Upper lobe of right lung (tissue), 1 donor: ENCODE data around the gene PHF2. TPM values are rescaled to one million over a fixed set of nuclear protein-coding genes. Genes with fewer than 3 reads are reported as not detected.

Source experiments
- ATAC-seq: fragments of 200-7000 bp; cut with Tn5 transposase; one replicate; pipeline ENCODE4 v1.9.1; 2020; ENCODE audit warnings: mild to moderate bottlenecking, moderate library complexity
- DNase-seq: peaks from one replicate; pipeline ENCODE4 v3.0.0-alpha.2; 2020
- H3K27ac ChIP-seq: fragments of 200-600 bp; one replicate; pipeline ENCODE4 v1.8.0; 2022
- H3K27me3 ChIP-seq: fragments of 200-600 bp; one replicate; pipeline ENCODE4 v1.8.0; 2022; ENCODE audit warnings: mild to moderate bottlenecking
- H3K36me3 ChIP-seq: fragments of 200-600 bp; one replicate; pipeline ENCODE4 v1.8.0; 2022
- H3K4me1 ChIP-seq: fragments of 200-600 bp; one replicate; pipeline ENCODE4 v1.8.0; 2022
- H3K4me3 ChIP-seq: fragments of 200-600 bp; one replicate; pipeline ENCODE4 v1.8.0; 2022; ENCODE audit warnings: mild to moderate bottlenecking
- H3K9me3 ChIP-seq: fragments of 200-600 bp; one replicate; pipeline ENCODE4 v1.8.0; 2022
- intact Hi-C: fragments of 100-400 bp; cut with DNase I; formaldehyde crosslinking; loops from one replicate; pipeline ENCODE4 v1.11.0; 2022
- total RNA-seq: library from RNA; stranded (reverse); fragmentation: NEBNext Ultra II Directional; extraction: Animal tissue kit (Norgen Biotek cat#: 25700); gene quantifications from one replicate; pipeline ENCODE4 v1.2.1, GENCODE V29; 2021
- TF ChIP-seq, protein P1 (sequence below): fragments of 200-600 bp; IDR thresholded peaks from one replicate; pipeline ENCODE4 v1.8.0; 2022; ENCODE audit warnings: antibody characterized with exemption
- donor health status: DM: no; HTN: yes; CAD: no; lungs with severe emphysema.

Gene PHF2
- total RNA-seq, 1 donor from 2014 or later = 37.0 TPM

GRCh38 chr9:93568169-93568568, 8.2 kb upstream of the PHF2 start:
- no peaks in the 10 kb centered on the region for H3K9me3 ChIP-seq
- no peaks in the 10 kb centered on the region for H3K27me3 ChIP-seq
- intact Hi-C loops = no loop called here
- H3K36me3 ChIP-seq = peaks cover 23% of the 10 kb centered on the region
- DNase-seq (no peak), ATAC-seq (no peak)
- H3K27ac ChIP-seq = no peak overlapping the region
- TF ChIP-seq, protein P1, sequence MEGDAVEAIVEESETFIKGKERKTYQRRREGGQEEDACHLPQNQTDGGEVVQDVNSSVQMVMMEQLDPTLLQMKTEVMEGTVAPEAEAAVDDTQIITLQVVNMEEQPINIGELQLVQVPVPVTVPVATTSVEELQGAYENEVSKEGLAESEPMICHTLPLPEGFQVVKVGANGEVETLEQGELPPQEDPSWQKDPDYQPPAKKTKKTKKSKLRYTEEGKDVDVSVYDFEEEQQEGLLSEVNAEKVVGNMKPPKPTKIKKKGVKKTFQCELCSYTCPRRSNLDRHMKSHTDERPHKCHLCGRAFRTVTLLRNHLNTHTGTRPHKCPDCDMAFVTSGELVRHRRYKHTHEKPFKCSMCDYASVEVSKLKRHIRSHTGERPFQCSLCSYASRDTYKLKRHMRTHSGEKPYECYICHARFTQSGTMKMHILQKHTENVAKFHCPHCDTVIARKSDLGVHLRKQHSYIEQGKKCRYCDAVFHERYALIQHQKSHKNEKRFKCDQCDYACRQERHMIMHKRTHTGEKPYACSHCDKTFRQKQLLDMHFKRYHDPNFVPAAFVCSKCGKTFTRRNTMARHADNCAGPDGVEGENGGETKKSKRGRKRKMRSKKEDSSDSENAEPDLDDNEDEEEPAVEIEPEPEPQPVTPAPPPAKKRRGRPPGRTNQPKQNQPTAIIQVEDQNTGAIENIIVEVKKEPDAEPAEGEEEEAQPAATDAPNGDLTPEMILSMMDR = no peak
- H3K4me3 ChIP-seq = no peak overlapping the region
- peaks cover 10% of the 10 kb centered on the region for H3K4me1 ChIP-seq

DNA sequence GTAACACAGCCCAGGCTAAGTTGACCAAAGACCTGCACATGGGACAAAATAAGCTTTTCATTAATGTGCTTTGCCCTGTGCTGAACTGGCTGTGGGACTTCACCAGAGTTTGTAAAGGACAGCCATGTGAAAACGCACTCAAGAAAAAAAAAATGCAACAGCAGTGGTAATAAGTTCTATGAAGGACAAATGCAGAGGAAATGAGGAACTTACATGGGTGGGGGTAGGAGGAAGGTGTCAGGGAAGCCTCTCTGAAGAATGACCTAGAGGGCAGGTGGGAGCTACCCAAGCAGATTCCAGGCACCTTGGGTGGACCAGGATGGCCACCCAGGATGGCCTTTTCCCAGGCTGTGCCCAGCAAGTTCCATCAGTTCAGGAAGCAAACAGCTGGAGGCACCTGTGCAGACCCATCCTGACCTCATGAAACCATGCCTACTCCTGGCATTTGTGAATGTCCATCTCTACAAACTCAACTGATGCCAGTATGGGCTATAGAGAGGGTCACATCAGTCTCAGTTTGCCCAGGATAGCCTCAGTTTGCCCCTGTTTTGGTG, 6.7 kb upstream of the PHF2 start:
- intact Hi-C loops = no loop called here
- Histone ChIP-seq H3K4me3 (no peak overlapping the region), H3K4me1 (peaks cover 10% of the 10 kb centered on the region), H3K36me3 (peaks cover 8% of the 10 kb centered on the region), H3K27me3 (no peaks in the 10 kb centered on the region), H3K9me3 (no peaks in the 10 kb centered on the region), H3K27ac (no peak overlapping the region)
- TF ChIP-seq, protein P1 = no peak
- ATAC-seq (no peak), DNase-seq (no peak)

DNA sequence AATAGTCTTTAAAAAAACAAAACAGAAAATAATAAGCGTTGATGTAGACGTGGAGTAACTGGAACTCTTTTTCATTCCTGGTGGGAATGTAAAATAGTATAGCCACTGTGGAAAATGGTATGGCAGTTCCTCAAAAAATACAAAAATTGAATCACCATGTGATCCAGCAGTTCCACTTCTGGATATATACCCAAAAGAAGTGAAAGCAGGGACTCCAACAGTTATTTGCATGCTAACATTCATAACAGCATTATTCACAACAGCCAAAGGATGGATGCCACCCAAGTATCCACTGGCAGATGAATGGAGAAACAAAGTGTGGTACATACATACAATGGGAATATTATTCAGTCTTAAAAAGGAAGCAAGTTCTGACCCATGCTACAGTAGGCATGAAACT, 4.2 kb upstream of the PHF2 start:
- Histone ChIP-seq H3K4me3 (no peak overlapping the region), H3K9me3 (no peaks in the 10 kb centered on the region), H3K27me3 (no peaks in the 10 kb centered on the region), H3K27ac (no peak overlapping the region), H3K36me3 (no peaks in the 10 kb centered on the region), H3K4me1 (peaks cover 15% of the 10 kb centered on the region)
- intact Hi-C loops = no loop called here
- ATAC-seq = no peak
- no peak for DNase-seq
- TF ChIP-seq, protein P1 = no peak

DNA sequence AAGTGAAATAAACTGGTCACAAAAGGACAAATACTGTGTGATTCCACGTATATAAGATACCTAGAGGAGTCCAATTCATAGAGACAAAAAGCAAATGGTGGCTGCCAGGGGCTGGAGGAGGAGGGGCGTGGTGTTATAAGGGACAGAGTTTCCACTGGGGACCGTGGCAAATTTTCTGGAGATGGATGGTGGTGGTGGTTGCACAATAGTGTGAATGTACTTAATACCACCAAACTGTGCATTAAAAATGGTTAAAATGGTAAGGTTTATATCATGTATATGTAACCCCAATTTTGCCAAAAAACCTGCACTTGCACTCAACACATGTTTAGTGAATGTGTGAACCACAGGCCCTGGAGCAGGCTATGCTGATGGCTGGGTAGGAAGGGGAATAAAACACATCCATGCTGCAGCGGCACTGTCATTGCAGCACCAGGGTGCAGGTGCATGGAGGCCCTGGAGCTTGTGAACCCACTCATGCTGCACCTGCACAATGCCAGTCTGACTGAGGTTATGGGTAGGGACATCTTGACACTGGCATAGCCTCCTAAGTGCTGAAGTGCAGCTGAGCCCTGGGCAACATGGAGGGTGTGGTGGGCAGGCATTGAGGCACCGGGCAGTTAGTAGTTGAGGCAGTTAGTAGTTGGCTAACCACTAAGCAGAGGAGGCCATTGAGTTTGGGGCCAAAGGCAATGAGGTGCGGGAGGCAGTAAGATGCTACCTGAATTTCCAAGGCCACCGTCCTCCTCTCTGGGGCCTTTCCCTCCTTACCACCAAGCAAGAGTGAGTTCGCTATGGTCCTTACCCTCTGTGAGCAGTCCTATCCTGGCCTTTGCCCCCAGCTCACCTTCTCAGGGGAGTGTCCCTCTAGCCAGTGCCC, 3.5 kb upstream of the PHF2 start:
- H3K4me1 ChIP-seq = peaks cover 15% of the 10 kb centered on the region
- no peak overlapping the region for H3K4me3 ChIP-seq
- H3K27me3 ChIP-seq = no peaks in the 10 kb centered on the region
- ATAC-seq = no peak
- H3K27ac ChIP-seq = no peak overlapping the region
- H3K36me3 ChIP-seq = no peaks in the 10 kb centered on the region
- TF ChIP-seq, protein P1 = no peak
- intact Hi-C loops = no loop called here
- DNase-seq = no peak
- H3K9me3 ChIP-seq = no peaks in the 10 kb centered on the region

GRCh38 chr9:93573516-93573828, 2.9 kb upstream of the PHF2 start:
- Histone ChIP-seq H3K4me1 (peaks cover 21% of the 10 kb centered on the region), H3K4me3 (no peak overlapping the region), H3K36me3 (no peaks in the 10 kb centered on the region), H3K9me3 (no peaks in the 10 kb centered on the region), H3K27me3 (no peaks in the 10 kb centered on the region), H3K27ac (no peak overlapping the region)
- intact Hi-C loops = no loop called here
- DNase-seq (no peak), ATAC-seq (no peak)
- TF ChIP-seq, protein P1 = no peak
